ENCODE results near the gene SH3RF3. TPM values are rescaled to one million over a fixed set of nuclear protein-coding genes. Genes with fewer than 3 reads are reported as not detected.

Gene SH3RF3
- polyA plus RNA-seq, 1 of the 3 experiments (the other 2 are of a cell fraction) = 1.9 TPM

DNA sequence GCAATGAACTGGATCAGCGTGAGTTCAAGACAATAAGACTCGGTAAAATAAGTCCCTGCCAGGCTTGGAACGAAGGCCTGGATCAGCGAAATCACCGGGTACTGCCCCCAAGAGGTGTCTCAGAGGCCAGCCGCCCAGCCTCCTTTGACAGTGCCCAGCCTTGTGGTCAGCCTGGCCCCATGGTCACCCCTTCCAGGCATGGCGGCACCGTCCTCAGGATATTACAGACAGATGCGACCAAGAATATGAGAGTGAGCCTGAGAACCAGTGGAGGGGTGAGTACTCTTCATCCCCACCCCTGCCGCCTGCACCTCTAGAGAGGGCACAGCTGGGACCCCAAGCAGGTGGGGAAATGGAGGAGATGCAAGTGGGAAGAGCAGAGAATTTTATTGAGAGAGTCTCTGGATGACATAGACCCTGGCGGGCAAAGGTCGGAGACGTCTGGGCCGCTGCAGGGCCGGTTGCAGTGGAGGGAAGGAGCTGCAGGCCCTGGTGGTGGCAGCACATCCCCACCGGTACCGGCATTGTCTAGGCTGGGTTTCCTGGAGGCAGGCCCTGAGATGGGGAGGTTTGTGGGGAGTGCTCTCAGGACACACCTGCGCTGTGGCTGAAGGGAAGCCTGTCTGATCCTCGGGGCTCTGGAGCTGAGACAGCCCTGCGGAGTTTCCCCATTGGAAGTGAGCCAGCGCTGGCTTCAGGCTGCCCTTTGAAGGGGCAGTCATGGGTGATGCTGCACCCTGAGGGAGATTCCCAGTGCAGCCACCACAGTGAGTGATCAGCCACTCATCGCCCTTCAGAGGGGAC lies 294.8 kb downstream of the SH3RF3 start:
- Histone ChIP-seq H3K27me3 (ENCODE audit: insufficient read depth) (no peaks in the 10 kb centered on the region), H3K9me3 (no peaks in the 10 kb centered on the region), H3K4me2 (no peak overlapping the region), H2AFZ (ENCODE audit: low read depth) (no peak overlapping the region), H3K4me3 (ENCODE audit: low read depth in 2 of 2, low read length in 1 of 2) (no peak overlapping the region), H3K36me3 (replicated peaks in 1 of 2; ENCODE audit: control insufficient read depth in 1 of 2, insufficient read depth in 2 of 2, low read length in 1 of 2) (no peaks in the 10 kb centered on the region), H3F3A (replicated peaks; ENCODE audit: insufficient read depth) (peaks cover 22% of the 10 kb centered on the region), H4K20me1 (ENCODE audit: insufficient read depth) (peaks cover 5% of the 10 kb centered on the region; the same call in 1 of the 2 replicates), H3K79me2 (ENCODE audit: insufficient read depth) (no peaks in the 10 kb centered on the region), H3K4me1 (ENCODE audit: control insufficient read depth in 1 of 2, insufficient read depth in 2 of 2, low read depth in 1 of 2, low read length in 1 of 2) (peaks cover 9 to 11% of the 10 kb centered on the region in 2 experiments; a peak in 2 of 4 replicates), H3K9ac (no peak overlapping the region), H3K27ac (ENCODE audit: low read depth in 2 of 2, low read length in 1 of 2) (no peak overlapping the region), H3K9me2 (no peaks in the 10 kb centered on the region)
- DNase-seq = no peak
- ChIA-PET POLR2A (no interaction called here), CTCF (interaction anchor here (1.1 to 2.3 kb wide), 2 partner anchors 15 to 86 kb away, joined by 3 to 10 read pairs; no protein-coding TSS in a partner anchor)
- 89% methylated on average over 16 of the region's 22 CpGs for WGBS (ENCODE audit: low lambda C conversion rate)
- no peak for TF ChIP-seq ELF1 (IDR thresholded peaks at IDR 0.05)
- no peak for TF ChIP-seq RCOR1 (IDR thresholded peaks at IDR 0.05; ENCODE audit: low read length)
- no peak for TF ChIP-seq TEAD4 (IDR thresholded peaks at IDR 0.05; ENCODE audit: borderline replicate concordance, insufficient read depth)
- TF ChIP-seq, protein P1, sequence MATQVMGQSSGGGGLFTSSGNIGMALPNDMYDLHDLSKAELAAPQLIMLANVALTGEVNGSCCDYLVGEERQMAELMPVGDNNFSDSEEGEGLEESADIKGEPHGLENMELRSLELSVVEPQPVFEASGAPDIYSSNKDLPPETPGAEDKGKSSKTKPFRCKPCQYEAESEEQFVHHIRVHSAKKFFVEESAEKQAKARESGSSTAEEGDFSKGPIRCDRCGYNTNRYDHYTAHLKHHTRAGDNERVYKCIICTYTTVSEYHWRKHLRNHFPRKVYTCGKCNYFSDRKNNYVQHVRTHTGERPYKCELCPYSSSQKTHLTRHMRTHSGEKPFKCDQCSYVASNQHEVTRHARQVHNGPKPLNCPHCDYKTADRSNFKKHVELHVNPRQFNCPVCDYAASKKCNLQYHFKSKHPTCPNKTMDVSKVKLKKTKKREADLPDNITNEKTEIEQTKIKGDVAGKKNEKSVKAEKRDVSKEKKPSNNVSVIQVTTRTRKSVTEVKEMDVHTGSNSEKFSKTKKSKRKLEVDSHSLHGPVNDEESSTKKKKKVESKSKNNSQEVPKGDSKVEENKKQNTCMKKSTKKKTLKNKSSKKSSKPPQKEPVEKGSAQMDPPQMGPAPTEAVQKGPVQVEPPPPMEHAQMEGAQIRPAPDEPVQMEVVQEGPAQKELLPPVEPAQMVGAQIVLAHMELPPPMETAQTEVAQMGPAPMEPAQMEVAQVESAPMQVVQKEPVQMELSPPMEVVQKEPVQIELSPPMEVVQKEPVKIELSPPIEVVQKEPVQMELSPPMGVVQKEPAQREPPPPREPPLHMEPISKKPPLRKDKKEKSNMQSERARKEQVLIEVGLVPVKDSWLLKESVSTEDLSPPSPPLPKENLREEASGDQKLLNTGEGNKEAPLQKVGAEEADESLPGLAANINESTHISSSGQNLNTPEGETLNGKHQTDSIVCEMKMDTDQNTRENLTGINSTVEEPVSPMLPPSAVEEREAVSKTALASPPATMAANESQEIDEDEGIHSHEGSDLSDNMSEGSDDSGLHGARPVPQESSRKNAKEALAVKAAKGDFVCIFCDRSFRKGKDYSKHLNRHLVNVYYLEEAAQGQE (IDR thresholded peaks at IDR 0.05; ENCODE audit: low read depth, low read length) = no peak
- no peak for TF ChIP-seq TCF12 (IDR thresholded peaks at IDR 0.05)
- no peak for TF ChIP-seq NFIC (IDR thresholded peaks at IDR 0.05; ENCODE audit: borderline replicate concordance)
- TF ChIP-seq FOXJ3 (CRISPR knock-in tag; IDR thresholded peaks at IDR 0.05) = no peak
- TF ChIP-seq ZBTB33 (IDR thresholded peaks at IDR 0.05; ENCODE audit: borderline replicate concordance, low read depth) = no peak

- DNase-seq = no peak
- WGBS (ENCODE audit: low lambda C conversion rate) = 89% methylated on average over 3 of the region's 3 CpGs
- H4K20me1 ChIP-seq (ENCODE audit: insufficient read depth) = no peaks in the 10 kb centered on the region
- TF ChIP-seq SIN3A (IDR thresholded peaks at IDR 0.05; ENCODE audit: borderline replicate concordance, low read depth, low read length) = no peak
- TF ChIP-seq SMC3 (IDR thresholded peaks at IDR 0.05; ENCODE audit: low read depth, low read length) = no peak
- no peak for TF ChIP-seq GABPA (IDR thresholded peaks at IDR 0.05; ENCODE audit: low read depth)
- TF ChIP-seq, protein P1 (IDR thresholded peaks at IDR 0.05; ENCODE audit: low read depth, low read length) = no peak
- no peak for TF ChIP-seq JUND (IDR thresholded peaks at IDR 0.05)
- no peak overlapping the region for H3K27ac ChIP-seq (ENCODE audit: low read depth in 2 of 2, low read length in 1 of 2)
- H3K79me2 ChIP-seq (ENCODE audit: insufficient read depth) = no peaks in the 10 kb centered on the region
- no peak overlapping the region for H3K4me3 ChIP-seq (ENCODE audit: low read depth in 2 of 2, low read length in 1 of 2)
- no peaks in the 10 kb centered on the region for H3K9me3 ChIP-seq
- no peaks in the 10 kb centered on the region for H3K9me2 ChIP-seq
- H2AFZ ChIP-seq (ENCODE audit: low read depth) = no peak overlapping the region
- POLR2A ChIA-PET = no interaction called here
- H3K4me1 ChIP-seq (ENCODE audit: control insufficient read depth in 1 of 2, insufficient read depth in 2 of 2, low read depth in 1 of 2, low read length in 1 of 2) = peaks cover 0 to 2% of the 10 kb centered on the region in 2 experiments; a peak in 2 of 4 replicates
- H3F3A ChIP-seq (replicated peaks; ENCODE audit: insufficient read depth) = peaks cover 10% of the 10 kb centered on the region
- H3K36me3 ChIP-seq (replicated peaks in 1 of 2; ENCODE audit: control insufficient read depth in 1 of 2, insufficient read depth in 2 of 2, low read length in 1 of 2) = no peaks in the 10 kb centered on the region
- no peak overlapping the region for H3K4me2 ChIP-seq
- CTCF ChIA-PET = interaction anchor here (2.3 kb wide), 1 partner anchor 85 kb away, joined by 10 read pairs; no protein-coding TSS in a partner anchor
- H3K27me3 ChIP-seq (ENCODE audit: insufficient read depth) = no peaks in the 10 kb centered on the region
- no peak overlapping the region for H3K9ac ChIP-seq
These were observed 296.4 kb downstream of the SH3RF3 start for GRCh38 chr2:109425411-109425810.

All from SK-N-SH (cell line).